K562 (cell line): ENCODE results near the gene HINT3. TPM values are rescaled to one million over a fixed set of nuclear protein-coding genes. Genes with fewer than 3 reads are reported as not detected.

Source experiments
- CHCHD3 ChIP-seq: fragments of 250-450 bp; sonication (Bioruptor Pico); IDR thresholded peaks from 2 replicates; pipeline ENCODE4 v2.1.2; 2022; ENCODE audit warnings: mild to moderate bottlenecking
- GABPA ChIP-seq: fragments of 200-800 bp; sonication (Bioruptor generic); conservative IDR thresholded peaks from 2 replicates; pipeline ENCODE4 v1.6.1; 2016; ENCODE audit warnings: low read depth, missing genetic modification characterization, missing compliant biosample characterization
- MAZ ChIP-seq, 2 experiments: fragments of 450-650 bp in 1 of 2; sonication (generic) in 1 of 2; formaldehyde crosslinking; IDR thresholded peaks in 1 of 2; conservative IDR thresholded peaks in 1 of 2; 2 replicates each; pipeline versions ENCODE4 v1.4.0 to v1.5.0; 2020; ENCODE audit warnings: mild to moderate bottlenecking in 1 of 2, missing genetic modification reagents in 1 of 2
- NR2F6 ChIP-seq: fragments of 450-650 bp; formaldehyde crosslinking; IDR thresholded peaks from 2 replicates; pipeline ENCODE4 v1.4.0; 2020; ENCODE audit warnings: mild to moderate bottlenecking
- POLR2B ChIP-seq: fragments of 450-650 bp; IDR thresholded peaks from 2 replicates; pipeline ENCODE4 v1.6.1; 2018; ENCODE audit warnings: low read depth; ENCODE audit not compliant: partially characterized antibody
- SRF ChIP-seq, 2 experiments: fragments of 250-450, 450-650 bp in 1 of 2; sonication (Bioruptor Pico) in 1 of 2; sonication (generic) in 1 of 2; formaldehyde crosslinking; IDR thresholded peaks; 2 replicates each; pipeline versions ENCODE4 v1.5.0 to v1.5.1; 2020 to 2022; ENCODE audit warnings: mild to moderate bottlenecking in 1 of 2, missing genetic modification reagents in 1 of 2
- U2AF2 ChIP-seq: fragments of 200-400 bp; formaldehyde crosslinking; optimal IDR thresholded peaks from 2 replicates; pipeline ENCODE3; 2017; ENCODE audit warnings: low read depth, mild to moderate bottlenecking, low read length
- ZNF23 ChIP-seq: fragments of 250-450 bp; sonication (Bioruptor Pico); IDR thresholded peaks from 2 replicates; pipeline ENCODE4 v1.4.0; 2020; ENCODE audit warnings: mild to moderate bottlenecking
- polyA plus RNA-seq, 8 experiments: library from polyadenylated mRNA; depleted of rRNA in 4 of 8; stranded (reverse) in 5 of 8; unstranded in 3 of 8; fragments of >200 nt; fragmentation: Nextera tagmentation in 2 of 8; fragmentation: Illumina TruSeq in 1 of 8; extraction: Ambion mirVana in 2 of 8; extraction: Trizol in 1 of 8; gene quantifications; 2 replicates each; pipeline versions ENCODE4 v1.2.1 to v1.2.3, GENCODE V29; 2011 to 2014; ENCODE audit warnings: inconsistent platforms in 1 of 8, missing spikeins in 1 of 8
- total RNA-seq, 7 experiments: library from RNA; depleted of rRNA in 6 of 7; stranded (reverse); fragments of >200 nt in 6 of 7; fragmentation: Illumina TruSeq in 2 of 7; extraction: Trizol in 2 of 7; gene quantifications; 2 replicates each; pipeline versions ENCODE4 v1.2.1 to v1.2.3, GENCODE V29; 2011 to 2021; ENCODE audit warnings: low replicate concordance in 1 of 7
- TF ChIP-seq, protein P1 (sequence below): fragments of 450-650 bp; IDR thresholded peaks from 2 replicates; pipeline ENCODE4 v1.6.1; 2016; ENCODE audit warnings: mild to moderate bottlenecking, moderate library complexity
- TF ChIP-seq, protein P2 (sequence below): fragments of 450-650 bp; IDR thresholded peaks from 2 replicates; pipeline ENCODE4 v1.6.1; 2017; ENCODE audit warnings: antibody characterized with exemption, mild to moderate bottlenecking
- TF ChIP-seq, protein P3 (sequence below): sonication (generic); formaldehyde crosslinking; IDR thresholded peaks from 2 replicates; pipeline ENCODE4 v1.8.0; 2022; ENCODE audit warnings: mild to moderate bottlenecking, missing genetic modification reagents

HINT3 gene
- total and polyA plus RNA-seq, 9 of the 15 experiments (the other 6 are each of a cell fraction or from before 2014, with no cell fraction given), result 1.4 to 16.6 (median 10.8) TPM

- TF ChIP-seq, protein P1, sequence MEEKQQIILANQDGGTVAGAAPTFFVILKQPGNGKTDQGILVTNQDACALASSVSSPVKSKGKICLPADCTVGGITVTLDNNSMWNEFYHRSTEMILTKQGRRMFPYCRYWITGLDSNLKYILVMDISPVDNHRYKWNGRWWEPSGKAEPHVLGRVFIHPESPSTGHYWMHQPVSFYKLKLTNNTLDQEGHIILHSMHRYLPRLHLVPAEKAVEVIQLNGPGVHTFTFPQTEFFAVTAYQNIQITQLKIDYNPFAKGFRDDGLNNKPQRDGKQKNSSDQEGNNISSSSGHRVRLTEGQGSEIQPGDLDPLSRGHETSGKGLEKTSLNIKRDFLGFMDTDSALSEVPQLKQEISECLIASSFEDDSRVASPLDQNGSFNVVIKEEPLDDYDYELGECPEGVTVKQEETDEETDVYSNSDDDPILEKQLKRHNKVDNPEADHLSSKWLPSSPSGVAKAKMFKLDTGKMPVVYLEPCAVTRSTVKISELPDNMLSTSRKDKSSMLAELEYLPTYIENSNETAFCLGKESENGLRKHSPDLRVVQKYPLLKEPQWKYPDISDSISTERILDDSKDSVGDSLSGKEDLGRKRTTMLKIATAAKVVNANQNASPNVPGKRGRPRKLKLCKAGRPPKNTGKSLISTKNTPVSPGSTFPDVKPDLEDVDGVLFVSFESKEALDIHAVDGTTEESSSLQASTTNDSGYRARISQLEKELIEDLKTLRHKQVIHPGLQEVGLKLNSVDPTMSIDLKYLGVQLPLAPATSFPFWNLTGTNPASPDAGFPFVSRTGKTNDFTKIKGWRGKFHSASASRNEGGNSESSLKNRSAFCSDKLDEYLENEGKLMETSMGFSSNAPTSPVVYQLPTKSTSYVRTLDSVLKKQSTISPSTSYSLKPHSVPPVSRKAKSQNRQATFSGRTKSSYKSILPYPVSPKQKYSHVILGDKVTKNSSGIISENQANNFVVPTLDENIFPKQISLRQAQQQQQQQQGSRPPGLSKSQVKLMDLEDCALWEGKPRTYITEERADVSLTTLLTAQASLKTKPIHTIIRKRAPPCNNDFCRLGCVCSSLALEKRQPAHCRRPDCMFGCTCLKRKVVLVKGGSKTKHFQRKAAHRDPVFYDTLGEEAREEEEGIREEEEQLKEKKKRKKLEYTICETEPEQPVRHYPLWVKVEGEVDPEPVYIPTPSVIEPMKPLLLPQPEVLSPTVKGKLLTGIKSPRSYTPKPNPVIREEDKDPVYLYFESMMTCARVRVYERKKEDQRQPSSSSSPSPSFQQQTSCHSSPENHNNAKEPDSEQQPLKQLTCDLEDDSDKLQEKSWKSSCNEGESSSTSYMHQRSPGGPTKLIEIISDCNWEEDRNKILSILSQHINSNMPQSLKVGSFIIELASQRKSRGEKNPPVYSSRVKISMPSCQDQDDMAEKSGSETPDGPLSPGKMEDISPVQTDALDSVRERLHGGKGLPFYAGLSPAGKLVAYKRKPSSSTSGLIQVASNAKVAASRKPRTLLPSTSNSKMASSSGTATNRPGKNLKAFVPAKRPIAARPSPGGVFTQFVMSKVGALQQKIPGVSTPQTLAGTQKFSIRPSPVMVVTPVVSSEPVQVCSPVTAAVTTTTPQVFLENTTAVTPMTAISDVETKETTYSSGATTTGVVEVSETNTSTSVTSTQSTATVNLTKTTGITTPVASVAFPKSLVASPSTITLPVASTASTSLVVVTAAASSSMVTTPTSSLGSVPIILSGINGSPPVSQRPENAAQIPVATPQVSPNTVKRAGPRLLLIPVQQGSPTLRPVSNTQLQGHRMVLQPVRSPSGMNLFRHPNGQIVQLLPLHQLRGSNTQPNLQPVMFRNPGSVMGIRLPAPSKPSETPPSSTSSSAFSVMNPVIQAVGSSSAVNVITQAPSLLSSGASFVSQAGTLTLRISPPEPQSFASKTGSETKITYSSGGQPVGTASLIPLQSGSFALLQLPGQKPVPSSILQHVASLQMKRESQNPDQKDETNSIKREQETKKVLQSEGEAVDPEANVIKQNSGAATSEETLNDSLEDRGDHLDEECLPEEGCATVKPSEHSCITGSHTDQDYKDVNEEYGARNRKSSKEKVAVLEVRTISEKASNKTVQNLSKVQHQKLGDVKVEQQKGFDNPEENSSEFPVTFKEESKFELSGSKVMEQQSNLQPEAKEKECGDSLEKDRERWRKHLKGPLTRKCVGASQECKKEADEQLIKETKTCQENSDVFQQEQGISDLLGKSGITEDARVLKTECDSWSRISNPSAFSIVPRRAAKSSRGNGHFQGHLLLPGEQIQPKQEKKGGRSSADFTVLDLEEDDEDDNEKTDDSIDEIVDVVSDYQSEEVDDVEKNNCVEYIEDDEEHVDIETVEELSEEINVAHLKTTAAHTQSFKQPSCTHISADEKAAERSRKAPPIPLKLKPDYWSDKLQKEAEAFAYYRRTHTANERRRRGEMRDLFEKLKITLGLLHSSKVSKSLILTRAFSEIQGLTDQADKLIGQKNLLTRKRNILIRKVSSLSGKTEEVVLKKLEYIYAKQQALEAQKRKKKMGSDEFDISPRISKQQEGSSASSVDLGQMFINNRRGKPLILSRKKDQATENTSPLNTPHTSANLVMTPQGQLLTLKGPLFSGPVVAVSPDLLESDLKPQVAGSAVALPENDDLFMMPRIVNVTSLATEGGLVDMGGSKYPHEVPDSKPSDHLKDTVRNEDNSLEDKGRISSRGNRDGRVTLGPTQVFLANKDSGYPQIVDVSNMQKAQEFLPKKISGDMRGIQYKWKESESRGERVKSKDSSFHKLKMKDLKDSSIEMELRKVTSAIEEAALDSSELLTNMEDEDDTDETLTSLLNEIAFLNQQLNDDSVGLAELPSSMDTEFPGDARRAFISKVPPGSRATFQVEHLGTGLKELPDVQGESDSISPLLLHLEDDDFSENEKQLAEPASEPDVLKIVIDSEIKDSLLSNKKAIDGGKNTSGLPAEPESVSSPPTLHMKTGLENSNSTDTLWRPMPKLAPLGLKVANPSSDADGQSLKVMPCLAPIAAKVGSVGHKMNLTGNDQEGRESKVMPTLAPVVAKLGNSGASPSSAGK, result no peak
- TF ChIP-seq NR2F6 (CRISPR knock-in tag), result no peak
- TF ChIP-seq SRF (CRISPR knock-in tag; IDR thresholded peaks at IDR 0.05), result no peak
- no peak for TF ChIP-seq GABPA (tag)
- no peak for TF ChIP-seq U2AF2
- TF ChIP-seq, protein P2, sequence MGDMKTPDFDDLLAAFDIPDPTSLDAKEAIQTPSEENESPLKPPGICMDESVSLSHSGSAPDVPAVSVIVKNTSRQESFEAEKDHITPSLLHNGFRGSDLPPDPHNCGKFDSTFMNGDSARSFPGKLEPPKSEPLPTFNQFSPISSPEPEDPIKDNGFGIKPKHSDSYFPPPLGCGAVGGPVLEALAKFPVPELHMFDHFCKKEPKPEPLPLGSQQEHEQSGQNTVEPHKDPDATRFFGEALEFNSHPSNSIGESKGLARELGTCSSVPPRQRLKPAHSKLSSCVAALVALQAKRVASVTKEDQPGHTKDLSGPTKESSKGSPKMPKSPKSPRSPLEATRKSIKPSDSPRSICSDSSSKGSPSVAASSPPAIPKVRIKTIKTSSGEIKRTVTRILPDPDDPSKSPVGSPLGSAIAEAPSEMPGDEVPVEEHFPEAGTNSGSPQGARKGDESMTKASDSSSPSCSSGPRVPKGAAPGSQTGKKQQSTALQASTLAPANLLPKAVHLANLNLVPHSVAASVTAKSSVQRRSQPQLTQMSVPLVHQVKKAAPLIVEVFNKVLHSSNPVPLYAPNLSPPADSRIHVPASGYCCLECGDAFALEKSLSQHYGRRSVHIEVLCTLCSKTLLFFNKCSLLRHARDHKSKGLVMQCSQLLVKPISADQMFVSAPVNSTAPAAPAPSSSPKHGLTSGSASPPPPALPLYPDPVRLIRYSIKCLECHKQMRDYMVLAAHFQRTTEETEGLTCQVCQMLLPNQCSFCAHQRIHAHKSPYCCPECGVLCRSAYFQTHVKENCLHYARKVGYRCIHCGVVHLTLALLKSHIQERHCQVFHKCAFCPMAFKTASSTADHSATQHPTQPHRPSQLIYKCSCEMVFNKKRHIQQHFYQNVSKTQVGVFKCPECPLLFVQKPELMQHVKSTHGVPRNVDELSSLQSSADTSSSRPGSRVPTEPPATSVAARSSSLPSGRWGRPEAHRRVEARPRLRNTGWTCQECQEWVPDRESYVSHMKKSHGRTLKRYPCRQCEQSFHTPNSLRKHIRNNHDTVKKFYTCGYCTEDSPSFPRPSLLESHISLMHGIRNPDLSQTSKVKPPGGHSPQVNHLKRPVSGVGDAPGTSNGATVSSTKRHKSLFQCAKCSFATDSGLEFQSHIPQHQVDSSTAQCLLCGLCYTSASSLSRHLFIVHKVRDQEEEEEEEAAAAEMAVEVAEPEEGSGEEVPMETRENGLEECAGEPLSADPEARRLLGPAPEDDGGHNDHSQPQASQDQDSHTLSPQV, result peak; percentile 52
- no peak for TF ChIP-seq ZNF23
- no peak for TF ChIP-seq POLR2B
- TF ChIP-seq, protein P3, sequence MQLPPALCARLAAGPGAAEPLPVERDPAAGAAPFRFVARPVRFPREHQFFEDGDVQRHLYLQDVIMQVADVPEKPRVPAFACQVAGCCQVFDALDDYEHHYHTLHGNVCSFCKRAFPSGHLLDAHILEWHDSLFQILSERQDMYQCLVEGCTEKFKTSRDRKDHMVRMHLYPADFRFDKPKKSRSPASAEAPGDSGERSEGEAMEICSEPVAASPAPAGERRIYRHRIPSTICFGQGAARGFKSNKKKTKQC, result no peak
- no peak for TF ChIP-seq MAZ (CRISPR knock-in tag; conservative IDR thresholded peaks at IDR 0.05 in 1 of 2, IDR thresholded peaks at IDR 0.05 in 1 of 2)
- no peak for TF ChIP-seq CHCHD3 (CRISPR knock-in tag)
Measured at GRCh38 chr6:125945378-125946141, 11.0 kb upstream of the HINT3 start (continued).
